Esophagus muscularis mucosa (tissue), 4 donors: ENCODE results near the gene PRKAR1A. TPM values are rescaled to one million over a fixed set of nuclear protein-coding genes. Genes with fewer than 3 reads are reported as not detected.

ENCODE experiments used
- DNase-seq: peaks from one replicate; pipeline ENCODE4 v3.0.0-alpha.2; 2017; ENCODE audit errors: extremely low spot score
- H3K27ac ChIP-seq, 4 donors: fragments of 200-600 bp; sonication (generic); replicated peaks in 1 of 4; 1 replicate in 3 of 4; 2 replicates in 1 of 4; pipeline ENCODE4 v1.5.1; 2016 to 2019; ENCODE audit warnings: mild to moderate bottlenecking in 1 of 4
- H3K27me3 ChIP-seq, 4 donors: fragments of 200-600 bp; sonication (generic); one replicate each; pipeline versions ENCODE4 v1.5.1 to v1.6.0; 2016 to 2019
- H3K36me3 ChIP-seq, 4 donors: fragments of 200-600 bp; sonication (generic); one replicate each; pipeline ENCODE4 v1.5.1; 2016 to 2019
- H3K4me1 ChIP-seq, 4 donors: fragments of 200-600 bp; sonication (generic); one replicate each; pipeline ENCODE4 v1.5.1; 2016 to 2019
- H3K4me3 ChIP-seq, 4 donors: fragments of 200-600 bp; sonication (generic); 1 replicate in 2 of 4; 2 replicates in 2 of 4; pipeline ENCODE4 v1.5.1; 2016 to 2019; ENCODE audit warnings: mild to moderate bottlenecking in 4 of 4, moderate library complexity in 1 of 4
- H3K9me3 ChIP-seq, 4 donors: fragments of 200-600 bp; sonication (generic); 1 replicate in 3 of 4; 2 replicates in 1 of 4; pipeline ENCODE4 v1.5.1; 2016 to 2019
- EP300 ChIP-seq: sonication (generic); formaldehyde crosslinking; IDR thresholded peaks from one replicate; pipeline ENCODE4 v1.6.1; 2017; ENCODE audit warnings: antibody characterized with exemption
- POLR2A ChIP-seq: fragments of 450-650 bp; IDR thresholded peaks from one replicate; pipeline ENCODE4 v1.6.1; 2017; ENCODE audit warnings: antibody characterized with exemption, moderate library complexity, mild to moderate bottlenecking, low read depth
- POLR2AphosphoS5 ChIP-seq, 2 donors: sonication (generic); formaldehyde crosslinking; IDR thresholded peaks; one replicate each; pipeline ENCODE4 v1.6.1; 2017; ENCODE audit warnings: antibody characterized with exemption in 2 of 2
- WGBS: methylation state at CpG from one replicate; pipeline ENCODE4 v1.1.5; 2018; 5-methylcytosine and 5-hydroxymethylcytosine counted together
- intact Hi-C: fragments of 100-400 bp; cut with DNase I; formaldehyde crosslinking; loops from one replicate; pipeline ENCODE4 v1.15.1; 2023
- total RNA-seq, 4 donors: library from RNA; depleted of rRNA; stranded (reverse); fragments of >200 nt; gene quantifications; one replicate each; pipeline versions ENCODE4 v1.1.0 to v1.2.1, GENCODE V29; 2016
- TF ChIP-seq, protein P1 (sequence below), 3 experiments: fragments of 200-600 bp in 2 of 3; fragments of 450-650 bp in 1 of 3; sonication (generic) in 2 of 3; IDR thresholded peaks; one replicate each; pipeline ENCODE4 v1.5.1; 2017 to 2019; ENCODE audit warnings: antibody characterized with exemption in 3 of 3, mild to moderate bottlenecking in 2 of 3, moderate library complexity in 1 of 3

The PRKAR1A gene
- total RNA-seq, 4 donors from 2014 or later, result 179 to 311 (median 219) TPM

DNA sequence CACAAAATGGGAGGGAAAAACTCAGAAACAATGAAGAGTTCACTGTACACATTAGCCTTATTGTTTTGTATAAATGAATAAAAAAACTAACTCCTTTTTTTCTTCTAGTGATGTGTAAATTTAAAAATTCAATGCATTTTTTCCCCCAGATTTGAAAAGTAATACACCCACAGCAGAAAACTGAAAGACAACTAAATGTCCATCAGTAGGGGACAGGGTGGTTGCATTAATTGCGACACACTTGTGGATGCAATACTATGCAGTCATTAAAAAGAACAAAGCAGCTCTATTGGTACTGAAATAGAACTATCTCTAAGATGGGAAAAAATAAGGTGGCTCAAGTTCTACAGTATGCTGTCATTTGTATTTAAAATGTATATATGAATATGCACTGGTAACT lies 41.3 kb upstream of the PRKAR1A start:
- Histone ChIP-seq H3K36me3 (no peaks in the 10 kb centered on the region), H3K9me3 (no peaks in the 10 kb centered on the region), H3K4me1 (peaks cover 0 to 4% (median 0%) of the 10 kb centered on the region in 4 donors), H3K4me3 (no peak overlapping the region), H3K27me3 (peaks cover 0 to 3% (median 0%) of the 10 kb centered on the region in 4 donors), H3K27ac (no peak overlapping the region)
- WGBS, result 94% methylated on average over 1 of the region's 1 CpG
- DNase-seq, result no peak
- intact Hi-C loops, result no loop called here
- TF ChIP-seq POLR2AphosphoS5 (IDR thresholded peaks at IDR 0.05) (no peak), POLR2A (no peak)

DNA sequence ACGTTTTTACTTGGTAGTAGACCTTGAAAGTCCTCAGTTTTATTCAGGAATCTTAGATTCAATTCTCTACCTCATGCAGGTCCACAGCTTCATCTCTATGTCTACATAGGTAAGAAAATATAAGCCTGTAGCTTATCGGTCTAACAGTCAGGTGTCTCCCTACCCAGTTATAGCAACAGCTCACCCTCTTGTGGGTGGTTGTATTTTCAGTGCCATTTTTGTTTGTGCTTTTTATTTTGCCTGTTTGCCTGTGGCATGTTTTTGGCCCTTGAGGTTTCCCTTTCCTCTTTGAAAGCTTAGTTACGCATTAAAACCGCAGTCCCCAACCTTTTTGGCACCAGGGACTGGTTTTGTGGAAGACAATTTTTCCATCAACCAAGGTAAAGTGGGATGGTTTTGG lies 31.3 kb upstream of the PRKAR1A start:
- Histone ChIP-seq H3K36me3 (no peaks in the 10 kb centered on the region), H3K27me3 (peaks cover 0 to 30% (median 0%) of the 10 kb centered on the region in 4 donors), H3K27ac (no peak overlapping the region), H3K9me3 (no peaks in the 10 kb centered on the region), H3K4me1 (no peaks in the 10 kb centered on the region), H3K4me3 (no peak overlapping the region)
- TF ChIP-seq, protein P1, sequence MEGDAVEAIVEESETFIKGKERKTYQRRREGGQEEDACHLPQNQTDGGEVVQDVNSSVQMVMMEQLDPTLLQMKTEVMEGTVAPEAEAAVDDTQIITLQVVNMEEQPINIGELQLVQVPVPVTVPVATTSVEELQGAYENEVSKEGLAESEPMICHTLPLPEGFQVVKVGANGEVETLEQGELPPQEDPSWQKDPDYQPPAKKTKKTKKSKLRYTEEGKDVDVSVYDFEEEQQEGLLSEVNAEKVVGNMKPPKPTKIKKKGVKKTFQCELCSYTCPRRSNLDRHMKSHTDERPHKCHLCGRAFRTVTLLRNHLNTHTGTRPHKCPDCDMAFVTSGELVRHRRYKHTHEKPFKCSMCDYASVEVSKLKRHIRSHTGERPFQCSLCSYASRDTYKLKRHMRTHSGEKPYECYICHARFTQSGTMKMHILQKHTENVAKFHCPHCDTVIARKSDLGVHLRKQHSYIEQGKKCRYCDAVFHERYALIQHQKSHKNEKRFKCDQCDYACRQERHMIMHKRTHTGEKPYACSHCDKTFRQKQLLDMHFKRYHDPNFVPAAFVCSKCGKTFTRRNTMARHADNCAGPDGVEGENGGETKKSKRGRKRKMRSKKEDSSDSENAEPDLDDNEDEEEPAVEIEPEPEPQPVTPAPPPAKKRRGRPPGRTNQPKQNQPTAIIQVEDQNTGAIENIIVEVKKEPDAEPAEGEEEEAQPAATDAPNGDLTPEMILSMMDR (IDR thresholded peaks at IDR 0.05), result no peak
- TF ChIP-seq POLR2AphosphoS5 (IDR thresholded peaks at IDR 0.05), result no peak
- TF ChIP-seq POLR2A, result no peak
- TF ChIP-seq EP300, result no peak
- DNase-seq, result no peak
- intact Hi-C loops, result no loop called here
- WGBS, result 78% methylated on average over 4 of the region's 4 CpGs

DNA sequence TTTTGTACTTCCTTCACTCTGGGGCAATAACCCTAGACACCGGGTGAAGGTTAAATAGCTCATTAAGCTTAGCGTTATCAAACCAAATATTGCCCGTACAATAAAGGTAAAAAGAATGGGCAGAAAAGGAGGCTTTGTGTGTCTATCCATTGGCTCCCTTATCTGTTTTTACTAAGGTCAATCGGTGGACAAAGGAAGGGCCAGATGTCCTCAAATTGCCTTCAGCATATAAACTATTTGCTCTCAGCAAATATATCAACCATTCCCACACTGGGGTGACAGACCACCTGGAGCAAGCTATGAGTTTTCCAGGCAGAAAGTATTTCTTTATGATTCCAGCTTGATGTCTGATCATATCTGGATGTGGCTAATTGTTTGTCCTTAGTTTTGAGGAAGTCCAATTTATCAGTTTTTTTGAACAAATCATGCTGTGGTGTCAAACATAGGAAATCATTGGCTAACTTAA lies 29.6 kb upstream of the PRKAR1A start:
- intact Hi-C loops, result no loop called here
- WGBS, result 53% methylated on average over 4 of the region's 4 CpGs
- no peaks in the 10 kb centered on the region for H3K4me1 ChIP-seq
- TF ChIP-seq, protein P1 (IDR thresholded peaks at IDR 0.05), result no peak
- TF ChIP-seq POLR2AphosphoS5 (IDR thresholded peaks at IDR 0.05) (no peak), EP300 (no peak), POLR2A (no peak)
- H3K36me3 ChIP-seq, result no peaks in the 10 kb centered on the region
- H3K4me3 ChIP-seq, result no peak overlapping the region
- H3K9me3 ChIP-seq, result no peaks in the 10 kb centered on the region
- peaks cover 0 to 30% (median 0%) of the 10 kb centered on the region in 4 donors for H3K27me3 ChIP-seq
- H3K27ac ChIP-seq, result no peak overlapping the region
- no peak for DNase-seq

DNA sequence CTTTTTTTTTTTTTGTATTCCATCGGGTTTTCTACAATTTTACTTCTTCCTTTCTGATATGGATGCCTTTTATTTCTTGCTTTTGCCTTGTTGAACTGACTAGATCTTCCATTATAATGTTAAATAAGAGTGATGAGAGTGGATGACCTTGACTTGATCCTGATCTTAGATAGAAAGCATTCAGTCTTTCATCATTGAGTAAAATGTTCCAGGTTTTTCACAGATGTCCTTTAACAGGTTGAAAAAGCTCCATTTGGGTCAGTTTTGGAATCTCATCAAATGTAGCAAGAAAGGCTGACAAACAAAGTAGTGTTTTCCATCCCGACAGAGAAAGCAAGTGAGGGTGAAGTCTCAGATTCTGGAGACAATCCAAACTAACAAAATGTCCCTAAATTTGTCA lies 27.8 kb upstream of the PRKAR1A start:
- no peak overlapping the region for H3K4me3 ChIP-seq
- no peak overlapping the region for H3K27ac ChIP-seq
- TF ChIP-seq EP300, result no peak
- no peak for TF ChIP-seq POLR2AphosphoS5 (IDR thresholded peaks at IDR 0.05)
- TF ChIP-seq, protein P1 (IDR thresholded peaks at IDR 0.05), result no peak
- TF ChIP-seq POLR2A, result no peak
- no peak for DNase-seq
- intact Hi-C loops, result no loop called here
- H3K9me3 ChIP-seq, result no peaks in the 10 kb centered on the region
- peaks cover 0 to 23% (median 0%) of the 10 kb centered on the region in 4 donors for H3K27me3 ChIP-seq
- no peaks in the 10 kb centered on the region for H3K4me1 ChIP-seq
- 45% methylated on average over 2 of the region's 2 CpGs for WGBS
- no peaks in the 10 kb centered on the region for H3K36me3 ChIP-seq

DNA sequence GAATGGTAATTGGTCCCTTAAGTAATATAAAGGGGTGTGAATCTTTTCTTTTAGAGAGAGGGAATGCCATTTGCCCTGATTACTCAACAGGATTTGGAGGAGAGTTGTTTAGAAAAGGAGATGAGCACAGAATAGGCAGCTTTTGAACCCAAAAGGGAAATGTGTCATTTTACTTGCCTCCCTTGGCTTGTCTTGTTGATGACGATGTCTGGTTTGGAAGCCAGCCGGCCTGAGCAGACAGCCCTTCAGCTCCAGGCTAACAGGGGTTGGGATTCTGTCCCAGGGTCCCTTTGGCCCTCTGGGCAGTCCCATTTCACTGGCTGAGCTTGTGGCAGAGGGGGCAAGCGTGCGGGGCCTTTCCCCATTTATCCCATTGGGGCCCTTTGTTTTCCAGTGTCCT lies 22.3 kb upstream of the PRKAR1A start:
- H3K4me1 ChIP-seq, result peaks cover 24 to 29% (median 25%) of the 10 kb centered on the region in 4 donors

More for the DNA sequence above, 22.3 kb upstream of the PRKAR1A start:
- no peak overlapping the region for H3K4me3 ChIP-seq
- intact Hi-C loops, result no loop called here
- no peak for DNase-seq
- WGBS, result 61% methylated on average over 4 of the region's 4 CpGs
- H3K36me3 ChIP-seq, result no peaks in the 10 kb centered on the region
- H3K27me3 ChIP-seq, result no peaks in the 10 kb centered on the region
- no peak for TF ChIP-seq POLR2A
- no peak for TF ChIP-seq POLR2AphosphoS5 (IDR thresholded peaks at IDR 0.05)
- TF ChIP-seq, protein P1 (IDR thresholded peaks at IDR 0.05), result no peak
- no peak for TF ChIP-seq EP300
- H3K9me3 ChIP-seq, result no peaks in the 10 kb centered on the region
- H3K27ac ChIP-seq, result peak overlapping the region in 1 of 4 donors; percentile 35
